BJ (cell line): ENCODE results near the gene LRIT2. TPM values are rescaled to one million over a fixed set of nuclear protein-coding genes. Genes with fewer than 3 reads are reported as not detected.

Source experiments
- CTCF ChIA-PET: fragments of 350-600 bp; formaldehyde crosslinking; extraction: SDS; loops from one replicate; lab custom pipeline; 2021; ENCODE audit warnings: antibody characterized with exemption, inconsistent platforms; lab: Yijun Ruan, JAX
- POLR2A ChIA-PET: fragments of 300-600 bp; sonication (Branson Sonifier 250); formaldehyde crosslinking; extraction: SDS; loops from one replicate; lab custom pipeline; 2021; ENCODE audit warnings: antibody characterized with exemption; lab: Charles Lee
- DNase-seq: peaks from one replicate; pipeline ENCODE4 v3.0.0-alpha.2; 2011; ENCODE audit warnings: low read depth
- H3K27me3 ChIP-seq: 2 replicates; pipeline ENCODE4 v1.6.0; 2011; ENCODE audit warnings: low read length; ENCODE audit not compliant: control insufficient read depth, insufficient read depth
- H3K36me3 ChIP-seq: 2 replicates; pipeline ENCODE4 v1.5.1; 2011; ENCODE audit warnings: low read length; ENCODE audit not compliant: control insufficient read depth, insufficient read depth
- H3K4me3 ChIP-seq: 2 replicates; pipeline ENCODE4 v1.5.1; 2011; ENCODE audit warnings: low read depth, mild to moderate bottlenecking, control low read depth, low read length
- polyA plus RNA-seq: library from polyadenylated mRNA; depleted of rRNA; stranded (reverse); fragments of >200 nt; gene quantifications from 2 replicates; pipeline ENCODE4 v1.2.3, GENCODE V29; 2011
- TF ChIP-seq, protein P1 (sequence below): IDR thresholded peaks from 2 replicates; pipeline ENCODE4 v1.5.1; 2011; ENCODE audit warnings: low read depth, mild to moderate bottlenecking, control low read depth, inconsistent platforms, low read length, moderate library complexity; ENCODE audit not compliant: insufficient read depth

Gene LRIT2
- polyA plus RNA-seq, 1 experiment, result not detected

DNA sequence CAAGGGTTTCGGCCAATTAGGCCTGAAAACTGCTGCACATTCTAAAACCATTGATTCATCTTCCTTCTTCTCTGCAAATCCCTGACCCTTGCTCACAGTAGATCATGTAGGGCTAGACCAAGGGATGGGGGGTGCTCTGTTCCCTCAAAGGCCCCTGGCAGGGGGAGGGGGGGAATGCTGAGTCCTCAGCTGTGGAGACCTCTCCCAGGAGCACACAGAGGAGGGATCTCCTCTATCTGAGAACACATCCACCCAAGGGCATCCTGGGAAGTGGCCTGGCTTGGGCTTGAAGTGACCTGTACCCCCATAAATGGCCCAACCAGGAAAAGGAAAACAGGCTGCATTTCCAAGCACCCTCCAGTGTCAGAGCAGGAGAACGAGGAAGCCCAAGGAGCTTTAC lies 32.0 kb downstream of the LRIT2 start:
- POLR2A ChIA-PET, result no interaction called here
- H3K27me3 ChIP-seq, result peaks cover 23% of the 10 kb centered on the region
- CTCF ChIA-PET, result no interaction called here
- TF ChIP-seq, protein P1, sequence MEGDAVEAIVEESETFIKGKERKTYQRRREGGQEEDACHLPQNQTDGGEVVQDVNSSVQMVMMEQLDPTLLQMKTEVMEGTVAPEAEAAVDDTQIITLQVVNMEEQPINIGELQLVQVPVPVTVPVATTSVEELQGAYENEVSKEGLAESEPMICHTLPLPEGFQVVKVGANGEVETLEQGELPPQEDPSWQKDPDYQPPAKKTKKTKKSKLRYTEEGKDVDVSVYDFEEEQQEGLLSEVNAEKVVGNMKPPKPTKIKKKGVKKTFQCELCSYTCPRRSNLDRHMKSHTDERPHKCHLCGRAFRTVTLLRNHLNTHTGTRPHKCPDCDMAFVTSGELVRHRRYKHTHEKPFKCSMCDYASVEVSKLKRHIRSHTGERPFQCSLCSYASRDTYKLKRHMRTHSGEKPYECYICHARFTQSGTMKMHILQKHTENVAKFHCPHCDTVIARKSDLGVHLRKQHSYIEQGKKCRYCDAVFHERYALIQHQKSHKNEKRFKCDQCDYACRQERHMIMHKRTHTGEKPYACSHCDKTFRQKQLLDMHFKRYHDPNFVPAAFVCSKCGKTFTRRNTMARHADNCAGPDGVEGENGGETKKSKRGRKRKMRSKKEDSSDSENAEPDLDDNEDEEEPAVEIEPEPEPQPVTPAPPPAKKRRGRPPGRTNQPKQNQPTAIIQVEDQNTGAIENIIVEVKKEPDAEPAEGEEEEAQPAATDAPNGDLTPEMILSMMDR, result no peak
- no peak for DNase-seq
- H3K36me3 ChIP-seq, result no peaks in the 10 kb centered on the region
- H3K4me3 ChIP-seq, result no peak overlapping the region

DNA sequence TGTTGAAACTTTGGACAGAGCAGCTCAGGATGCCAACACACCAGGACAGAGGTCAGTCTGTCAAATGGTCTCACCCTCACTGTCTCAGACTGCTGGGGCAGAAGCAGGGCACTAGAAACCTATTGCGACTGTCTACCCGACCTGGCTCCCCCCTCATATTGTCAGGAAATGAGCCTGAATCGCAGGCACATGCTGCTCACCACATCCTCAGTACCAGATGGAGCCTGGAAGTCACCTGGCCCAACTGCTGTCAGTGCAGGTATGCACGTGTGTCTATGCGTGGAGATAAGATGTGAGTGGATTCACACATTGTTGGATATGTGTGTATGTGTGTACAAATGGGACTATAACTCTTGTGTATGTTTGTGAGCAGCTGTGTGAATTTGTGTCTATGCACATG lies 34.2 kb downstream of the LRIT2 start:
- CTCF ChIA-PET, result no interaction called here
- TF ChIP-seq, protein P1, result no peak
- H3K27me3 ChIP-seq, result peaks cover 17% of the 10 kb centered on the region
- POLR2A ChIA-PET, result no interaction called here
- DNase-seq, result no peak
- H3K4me3 ChIP-seq, result no peak overlapping the region
- no peaks in the 10 kb centered on the region for H3K36me3 ChIP-seq

DNA sequence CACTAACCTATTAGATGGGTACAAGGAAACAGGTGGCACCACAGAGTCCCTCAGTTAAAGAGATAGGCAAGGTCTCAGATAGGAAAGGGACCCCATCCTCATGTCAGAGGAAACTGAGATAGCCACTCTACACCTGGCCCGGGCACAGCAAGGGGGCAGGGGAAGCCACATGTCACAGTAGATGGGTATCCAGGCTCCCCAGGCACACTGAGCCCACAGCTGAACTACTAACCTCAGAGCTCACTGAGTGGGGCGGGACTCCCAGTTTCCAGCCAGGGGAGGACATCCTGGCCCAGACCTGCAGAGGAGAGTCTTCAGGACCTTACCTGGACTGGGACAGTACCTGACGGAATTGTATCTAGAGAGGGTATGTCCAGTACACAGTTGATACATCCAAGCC lies 34.7 kb downstream of the LRIT2 start:
- no peaks in the 10 kb centered on the region for H3K36me3 ChIP-seq
- peaks cover 17% of the 10 kb centered on the region for H3K27me3 ChIP-seq
- TF ChIP-seq, protein P1, result no peak
- DNase-seq, result no peak
- ChIA-PET CTCF (no interaction called here), POLR2A (no interaction called here)
- H3K4me3 ChIP-seq, result no peak overlapping the region

DNA sequence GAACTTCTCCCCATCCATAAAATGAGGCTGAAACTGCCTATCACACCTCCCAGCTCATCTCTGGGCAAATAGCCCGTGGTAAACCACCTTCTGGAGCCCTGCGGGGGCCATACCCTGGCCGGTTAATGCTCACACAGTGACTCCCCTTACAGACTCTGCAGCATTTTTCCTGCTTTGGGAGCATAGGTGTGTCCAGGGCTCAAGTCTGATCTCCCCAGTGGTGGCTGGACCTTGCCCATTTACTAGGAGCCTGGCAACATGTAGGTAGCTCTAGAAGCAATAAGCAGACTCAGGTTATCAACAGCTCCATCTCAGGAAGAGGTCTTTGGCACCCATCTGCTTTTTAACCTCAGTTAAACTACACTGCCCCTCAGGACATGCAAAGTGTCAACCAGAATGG lies 36.5 kb downstream of the LRIT2 start:
- Histone ChIP-seq H3K36me3 (no peaks in the 10 kb centered on the region), H3K4me3 (no peak overlapping the region), H3K27me3 (peaks cover 4% of the 10 kb centered on the region)
- DNase-seq, result no peak
- CTCF ChIA-PET, result no interaction called here
- TF ChIP-seq, protein P1, result no peak
- POLR2A ChIA-PET, result no interaction called here

DNA sequence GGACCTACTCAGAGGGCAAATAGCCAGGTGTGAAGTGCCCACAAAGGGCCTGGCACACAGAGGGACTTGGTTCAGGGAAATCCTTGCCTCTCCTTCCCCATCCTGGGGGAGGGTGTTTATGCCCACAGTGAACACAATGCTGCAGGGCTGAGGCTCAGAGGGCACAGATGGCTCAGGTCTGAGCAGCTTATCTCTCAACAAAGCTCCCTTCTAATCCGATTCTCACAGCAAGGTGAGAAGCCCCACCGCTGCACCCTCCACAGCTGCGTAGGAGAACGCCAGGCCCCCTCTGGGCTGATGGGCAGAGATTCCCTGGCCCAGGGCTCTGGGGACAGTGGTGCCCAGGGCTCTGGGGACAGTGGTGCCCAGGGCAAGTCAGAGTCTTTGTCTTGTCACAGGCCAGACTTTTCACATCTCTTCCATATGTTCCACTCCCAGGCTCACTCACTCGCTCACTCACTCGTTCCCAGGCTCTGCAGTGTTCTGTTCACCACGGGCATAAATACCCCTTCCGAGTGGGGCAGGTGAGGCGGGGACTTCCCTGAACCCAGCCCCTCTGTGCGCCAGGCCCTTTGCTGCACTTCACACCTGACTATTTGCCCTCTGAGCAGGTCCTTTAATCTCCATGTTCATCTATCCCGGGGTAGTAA lies 39.7 kb downstream of the LRIT2 start:
- ChIA-PET CTCF (no interaction called here), POLR2A (no interaction called here)
- TF ChIP-seq, protein P1, result no peak
- H3K4me3 ChIP-seq, result no peak overlapping the region
- no peak for DNase-seq
- no peaks in the 10 kb centered on the region for H3K36me3 ChIP-seq
- no peaks in the 10 kb centered on the region for H3K27me3 ChIP-seq
